ENCODE data around the gene ADAMTS2. TPM values are rescaled to one million over a fixed set of nuclear protein-coding genes. Genes with fewer than 3 reads are reported as not detected.

The ADAMTS2 gene
- total and polyA plus RNA-seq, 2 donors (not counting 3 experiments of a cell fraction or from before 2014, with no cell fraction given) = not detected

- no peaks in the 10 kb centered on the region for H3K27me3 ChIP-seq (ENCODE audit: control insufficient read depth in 2 of 2, insufficient read depth in 2 of 2, low read length in 2 of 2)
- H3K9me3 ChIP-seq (replicated peaks; ENCODE audit: control insufficient read depth, insufficient read depth, low read length) = peaks cover 5% of the 10 kb centered on the region
- ChIA-PET CTCF (no interaction called here), POLR2A (no interaction called here)
- no peak overlapping the region for H3K9ac ChIP-seq (replicated peaks; ENCODE audit: extremely low read depth, insufficient read depth, low read length)
- H3K79me2 ChIP-seq (ENCODE audit: control insufficient read depth, insufficient read depth, low read length) = no peaks in the 10 kb centered on the region
- TF ChIP-seq GATA2 (IDR thresholded peaks at IDR 0.05; ENCODE audit: insufficient read depth, insufficient read length, low read depth, low read length) (no peak), EZH2 (IDR thresholded peaks at IDR 0.05; ENCODE audit: borderline replicate concordance, low read depth, low read length, severe bottlenecking) (no peak), POLR2AphosphoS5 (IDR thresholded peaks at IDR 0.05; ENCODE audit: insufficient read depth, low read depth, low read length) (no peak), MAX (IDR thresholded peaks at IDR 0.05; ENCODE audit: insufficient read depth, insufficient read length) (no peak), CTCF (IDR thresholded peaks at IDR 0.05; ENCODE audit: extremely low read depth in 1 of 2, insufficient read depth in 1 of 2, low read depth in 1 of 2, low read length in 2 of 2) (no peak), MYC (IDR thresholded peaks at IDR 0.05; ENCODE audit: low read depth, low read length) (no peak), POLR2A (IDR thresholded peaks at IDR 0.05; ENCODE audit: low read depth, low read length) (no peak), JUN (IDR thresholded peaks at IDR 0.05; ENCODE audit: borderline replicate concordance, insufficient read depth, insufficient read length, low read depth) (no peak), FOS (IDR thresholded peaks at IDR 0.05; ENCODE audit: borderline replicate concordance, insufficient read depth, low read length) (no peak)
- dilution Hi-C loops (cut with MboI; ENCODE audit: extremely low pct_ligation_motif_present, low sequenced_read_pairs) (no loop called here), intact Hi-C loops (cut with micrococcal nuclease) (no loop called here)
- DNase-seq (ENCODE audit: low read depth, low spot score) (no peak), FAIRE-seq (no peak)
- no peak overlapping the region for H3K27ac ChIP-seq (ENCODE audit: insufficient read depth, low read depth, low read length)
- H3K4me2 ChIP-seq (ENCODE audit: insufficient read depth, low read length) = no peak overlapping the region
- no peak overlapping the region for H2AFZ ChIP-seq (ENCODE audit: low read depth, low read length)
- no TSS peak for BruUV-seq (replicated peaks)
- H3K4me3 ChIP-seq (replicated peaks in 1 of 3; ENCODE audit: insufficient read depth in 1 of 3, low read depth in 1 of 3, low read length in 3 of 3) = no peak overlapping the region
- no peaks in the 10 kb centered on the region for H4K20me1 ChIP-seq (replicated peaks; ENCODE audit: control insufficient read depth, extremely low read depth, insufficient read depth, low read length)
- H3K9me1 ChIP-seq (replicated peaks; ENCODE audit: control insufficient read depth, extremely low read depth, insufficient read depth, low read length) = no peaks in the 10 kb centered on the region
- no peaks in the 10 kb centered on the region for H3K36me3 ChIP-seq (ENCODE audit: control insufficient read depth in 2 of 2, extremely low read depth in 1 of 2, insufficient read depth in 2 of 2, low read length in 2 of 2)
- H3K4me1 ChIP-seq (ENCODE audit: control insufficient read depth, extremely low read depth, insufficient read depth, low read length) = no peaks in the 10 kb centered on the region
These were observed 182.7 kb downstream of the ADAMTS2 start for GRCh38 chr5:179162351-179163235.
